GM04504 (cell line): ENCODE data around the gene CD84.
"Not testable (repeated sequence)": the region's sequence is repeated elsewhere in the genome, so short reads cannot be mapped to it uniquely, and the experiment has no call there.

Experiments used
- DNase-seq: peaks from one replicate; pipeline ENCODE4 v3.0.0-alpha.2; 2012; ENCODE audit warnings: low read depth

The CD84 gene

GRCh38 chr1:160575112-160575664 is 4.1 kb downstream of the CD84 start:
- DNase-seq, result no peak

DNA sequence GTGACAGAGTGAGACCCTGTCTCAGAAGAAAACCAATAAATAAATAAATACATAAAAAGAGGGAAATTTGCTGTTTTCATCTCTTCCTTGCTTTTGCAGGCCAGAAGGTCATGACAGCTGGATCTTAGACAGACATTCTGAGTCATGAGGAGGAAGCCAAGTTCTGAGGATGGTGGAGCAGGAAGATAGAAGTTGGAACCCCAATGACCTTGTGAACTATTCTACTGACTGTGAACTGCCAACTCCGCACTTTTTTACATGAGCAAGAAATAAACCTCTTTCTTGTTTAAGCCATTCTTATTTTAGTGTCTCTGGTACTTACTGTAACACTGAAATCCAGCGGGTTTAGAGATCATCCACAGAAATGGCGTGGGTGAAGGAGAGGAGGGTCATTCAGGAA is 8.5 kb downstream of the CD84 start:
- no peak for DNase-seq

DNA sequence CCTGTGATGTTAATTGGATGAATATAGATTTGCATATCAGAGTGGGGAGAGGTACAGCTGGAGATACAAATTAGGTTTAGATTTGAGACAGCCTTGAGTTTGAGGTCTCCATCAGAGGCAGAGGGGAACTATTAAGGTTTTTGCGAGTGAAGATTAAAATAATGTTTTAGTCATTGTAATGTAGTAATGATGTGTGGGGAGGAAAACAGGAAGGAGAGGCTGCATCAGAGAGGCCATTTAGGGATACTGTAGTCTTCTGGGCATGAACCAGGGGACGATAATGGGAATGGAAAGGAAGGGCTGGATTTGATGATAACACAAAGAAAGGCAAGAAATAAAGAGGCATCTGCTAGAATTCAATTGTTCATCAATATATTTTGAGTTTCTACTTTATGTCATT is 9.5 kb downstream of the CD84 start:
- no peak for DNase-seq

- no peak for DNase-seq
Observed at GRCh38 chr1:160567858-160568682, 11.2 kb downstream of the CD84 start.

GRCh38 chr1:160567341-160567740 is 12.0 kb downstream of the CD84 start:
- DNase-seq, result no peak

GRCh38 chr1:160565564-160565963 is 13.7 kb downstream of the CD84 start:
- no peak for DNase-seq

- not testable (repeated sequence) for DNase-seq
Observed at GRCh38 chr1:160563230-160563629, 16.1 kb downstream of the CD84 start.

- not testable (repeated sequence) for DNase-seq
Observed at GRCh38 chr1:160562745-160563144, 16.6 kb downstream of the CD84 start.

GRCh38 chr1:160560806-160561205 is 18.5 kb downstream of the CD84 start:
- DNase-seq, result no peak

DNA sequence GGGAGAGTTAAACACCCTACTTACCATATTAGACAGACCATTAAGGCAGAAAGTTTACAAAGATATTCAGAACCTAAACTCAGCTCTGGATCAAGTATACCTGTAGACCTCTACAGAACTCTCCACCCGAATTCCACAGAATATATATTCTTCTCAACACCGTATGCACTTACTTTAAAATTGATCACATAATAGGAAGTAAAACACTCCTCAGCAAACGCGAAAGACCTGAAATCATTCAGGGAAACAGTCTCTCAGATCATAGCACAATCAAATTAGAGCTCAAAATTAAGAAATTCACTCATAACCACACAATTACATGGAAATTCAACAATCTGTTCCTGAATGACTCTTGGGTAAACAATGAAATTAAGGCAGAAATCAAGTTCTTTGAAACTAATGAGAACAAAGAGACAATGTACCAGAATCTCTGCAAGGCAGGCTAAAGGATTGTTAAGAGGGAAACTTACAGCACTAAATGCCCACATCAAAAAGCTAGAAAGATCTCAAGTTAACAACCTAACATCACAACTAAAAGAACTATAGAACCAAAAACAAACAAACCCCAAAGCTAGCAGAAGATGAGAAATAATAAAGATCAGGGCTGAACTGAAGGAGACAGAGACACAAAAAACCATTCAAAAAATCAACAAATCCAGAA is 19.1 kb downstream of the CD84 start:
- DNase-seq, result no peak

GRCh38 chr1:160559437-160559836 is 19.9 kb downstream of the CD84 start:
- not testable (repeated sequence) for DNase-seq

DNA sequence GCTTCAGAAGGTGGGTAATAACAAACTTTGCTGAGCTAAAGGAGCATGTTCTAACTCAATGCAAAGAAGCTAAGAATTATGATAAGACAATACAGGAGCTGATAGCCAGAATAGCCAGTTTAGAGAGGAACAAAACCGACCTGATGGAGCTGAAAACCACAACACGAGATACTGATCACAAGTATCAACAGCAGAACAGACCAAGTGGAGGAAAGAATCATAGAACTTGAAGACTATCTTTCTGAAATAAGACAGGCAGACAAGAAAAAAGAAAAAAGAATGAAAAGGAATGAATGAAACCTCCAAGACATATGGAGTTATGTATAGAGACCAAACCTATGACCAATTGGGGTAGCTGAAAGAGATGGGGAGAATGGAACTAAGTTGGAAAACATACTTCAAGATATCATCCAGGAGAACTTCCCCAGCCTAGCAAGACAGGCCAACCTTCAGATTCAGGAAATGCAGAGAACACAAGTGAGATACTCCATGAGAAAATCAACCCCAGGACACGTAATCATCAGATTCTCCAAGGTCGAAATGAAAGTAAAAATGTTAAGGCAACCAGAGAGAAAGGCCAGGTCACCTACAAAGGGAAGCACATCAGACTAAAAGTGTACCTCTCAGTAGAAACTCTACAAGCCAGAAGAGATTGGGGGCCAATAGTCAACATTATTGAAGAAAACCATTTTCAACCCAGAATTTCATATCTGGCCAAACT is 20.5 kb downstream of the CD84 start:
- no peak for DNase-seq

- no peak for DNase-seq
Observed at GRCh38 chr1:160553778-160554177, 25.5 kb downstream of the CD84 start.

- no peak for DNase-seq
Observed at GRCh38 chr1:160552425-160552824, 26.9 kb downstream of the CD84 start.

DNA sequence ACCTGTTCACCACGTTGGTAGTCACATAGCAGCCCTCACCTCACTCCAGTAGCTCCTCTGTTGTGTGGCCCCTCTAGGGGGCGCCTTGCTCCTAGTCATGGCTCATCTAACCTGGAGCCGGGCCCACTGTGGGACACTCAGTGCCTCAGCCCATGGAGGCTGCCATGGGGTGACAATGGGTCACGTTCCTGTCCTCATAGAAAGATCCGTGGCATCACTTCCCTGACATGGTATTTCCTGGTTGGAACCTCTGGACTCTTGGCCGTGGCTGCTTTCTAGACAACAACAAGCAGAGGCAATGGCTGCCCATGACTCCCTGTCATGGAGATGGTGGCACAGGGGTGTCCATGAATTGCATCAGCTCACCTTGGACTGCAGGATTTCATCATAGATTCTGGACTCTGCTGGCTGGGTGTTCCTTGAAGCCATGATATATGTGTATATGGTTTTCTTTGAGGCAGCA is 28.7 kb downstream of the CD84 start:
- no peak for DNase-seq

DNA sequence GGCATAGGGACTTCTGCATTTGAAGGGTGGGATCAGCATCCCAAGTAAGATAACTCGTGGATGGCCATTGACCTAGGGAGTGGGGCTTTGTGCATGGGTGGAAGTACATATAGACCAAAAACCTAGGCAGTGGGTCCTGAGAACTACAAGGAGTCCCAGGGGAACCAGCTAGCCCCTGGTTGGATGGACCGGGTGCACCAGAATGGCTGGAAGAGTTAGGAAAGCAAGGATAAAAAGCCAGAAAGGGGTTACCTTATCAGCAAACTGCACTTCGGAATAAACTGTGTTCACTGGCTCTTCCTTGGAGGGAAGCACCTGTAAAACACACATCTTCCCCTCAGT is 29.7 kb downstream of the CD84 start:
- DNase-seq, result no peak

DNA sequence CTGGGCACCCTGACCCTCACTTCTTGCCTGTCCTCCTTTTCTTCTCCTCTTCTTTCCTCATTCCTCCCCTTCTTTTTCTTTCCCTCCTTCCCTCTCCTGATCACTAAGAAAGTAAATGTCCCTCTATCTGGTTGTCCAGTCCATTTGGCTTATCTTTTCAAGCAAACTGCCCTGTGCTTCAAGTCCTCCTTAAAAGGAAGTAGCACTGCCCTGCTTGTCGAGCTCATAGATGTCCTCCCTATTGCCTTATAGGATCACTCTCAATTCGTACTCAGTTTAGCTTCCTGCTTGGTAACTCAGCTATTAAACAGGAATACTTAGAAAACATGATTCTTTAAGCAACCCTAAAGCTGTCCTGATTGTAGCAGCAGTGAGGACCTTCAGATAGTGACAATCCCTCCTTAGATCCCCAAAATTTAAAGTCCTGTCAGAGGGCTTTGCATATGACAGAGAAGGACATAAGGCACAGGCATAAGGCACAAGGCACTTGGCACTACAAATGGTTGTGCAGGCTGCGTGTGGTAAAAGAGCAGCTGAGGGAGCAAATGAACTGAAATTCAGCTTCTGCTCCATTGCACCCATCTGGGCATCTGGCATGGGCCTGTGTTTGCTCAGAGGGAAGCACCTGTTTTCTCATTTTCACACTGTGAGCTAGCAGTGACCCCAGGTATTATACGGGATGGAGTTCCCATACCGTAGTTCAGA is 30.2 kb downstream of the CD84 start:
- no peak for DNase-seq

DNA sequence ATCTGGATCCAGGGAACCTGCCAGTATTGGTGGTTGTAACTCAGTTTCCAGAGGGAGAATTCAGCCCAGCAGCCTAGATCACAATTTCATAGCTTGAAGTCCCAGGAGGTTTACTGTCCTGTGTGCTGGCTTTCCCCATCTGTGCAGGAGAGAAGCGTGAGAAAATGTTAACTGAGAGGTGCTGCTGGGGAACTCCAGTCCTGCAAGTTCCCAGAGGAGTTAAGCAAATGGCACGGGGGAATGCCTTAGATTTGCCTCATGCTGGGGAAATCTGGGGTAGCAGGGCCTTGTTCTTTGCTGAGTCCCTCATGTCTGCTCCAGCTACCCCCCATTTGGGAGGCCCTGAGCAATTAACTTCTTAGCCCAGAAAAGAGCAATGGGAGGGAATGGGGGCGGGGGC is 31.1 kb downstream of the CD84 start:
- DNase-seq, result no peak

GRCh38 chr1:160547422-160547821 is 31.9 kb downstream of the CD84 start:
- no peak for DNase-seq

- no peak for DNase-seq
Observed at GRCh38 chr1:160546942-160547341, 32.4 kb downstream of the CD84 start.

DNA sequence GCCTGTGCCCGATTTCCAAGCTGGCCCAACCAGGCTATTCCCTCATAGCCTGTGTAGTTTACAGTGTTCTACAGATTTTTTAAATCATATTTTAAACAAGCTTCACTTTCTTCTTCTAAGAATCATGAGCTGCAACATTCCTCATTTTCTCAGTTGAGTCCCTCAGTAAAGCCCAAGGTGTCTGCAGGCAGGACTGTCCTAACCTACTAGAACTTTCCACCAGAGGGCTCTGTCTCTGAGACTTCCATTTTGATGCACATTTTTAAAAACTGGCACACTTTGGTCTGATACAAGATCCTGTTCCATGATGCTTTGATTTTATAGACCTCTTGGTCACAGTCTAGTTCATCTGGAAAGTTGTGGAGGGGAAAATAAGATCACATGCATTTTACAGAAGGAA is 34.6 kb downstream of the CD84 start:
- DNase-seq, result no peak

GRCh38 chr1:160542303-160542945 is 36.9 kb downstream of the CD84 start:
- no peak for DNase-seq
